ENCODE results near the gene SLX4IP. TPM values are rescaled to one million over a fixed set of nuclear protein-coding genes. Genes with fewer than 3 reads are reported as not detected.
A peak's percentile ranks its signal among the peaks of the same experiment; 100 is the strongest.

The SLX4IP gene
- total RNA-seq, 1 donor from 2014 or later: 2.8 TPM

- no peak for DNase-seq (ENCODE audit: missing footprints)
- no peak for ATAC-seq
- intact Hi-C loops (cut with DNase I): no loop called here
Measured at GRCh38 chr20:10658051-10658823, 223.1 kb downstream of the SLX4IP start.

GRCh38 chr20:10658876-10659632 lies 223.9 kb downstream of the SLX4IP start:
- ATAC-seq (no peak), DNase-seq (ENCODE audit: missing footprints) (no peak)
- intact Hi-C loops (cut with DNase I): no loop called here

- ATAC-seq: no peak
- intact Hi-C loops (cut with DNase I): no loop called here
- DNase-seq (ENCODE audit: missing footprints): no peak
Measured at GRCh38 chr20:10659651-10660601, 224.8 kb downstream of the SLX4IP start.

GRCh38 chr20:10660661-10661060 lies 225.6 kb downstream of the SLX4IP start:
- DNase-seq (ENCODE audit: missing footprints) (no peak), ATAC-seq (no peak)
- intact Hi-C loops (cut with DNase I): no loop called here

GRCh38 chr20:10661261-10661660 lies 226.2 kb downstream of the SLX4IP start:
- ATAC-seq (no peak), DNase-seq (ENCODE audit: missing footprints) (no peak)
- intact Hi-C loops (cut with DNase I): no loop called here

GRCh38 chr20:10662151-10662550 lies 227.0 kb downstream of the SLX4IP start:
- DNase-seq (ENCODE audit: missing footprints) (no peak), ATAC-seq (no peak)
- intact Hi-C loops (cut with DNase I): no loop called here

GRCh38 chr20:10662661-10663458 lies 227.8 kb downstream of the SLX4IP start:
- intact Hi-C loops (cut with DNase I): no loop called here
- ATAC-seq: no peak
- no peak for DNase-seq (ENCODE audit: missing footprints)

- intact Hi-C loops (cut with DNase I): no loop called here
- DNase-seq (ENCODE audit: missing footprints): no peak
- ATAC-seq: no peak
Measured at GRCh38 chr20:10663756-10664155, 228.7 kb downstream of the SLX4IP start.

- DNase-seq (ENCODE audit: missing footprints) (no peak), ATAC-seq (no peak)
- intact Hi-C loops (cut with DNase I): no loop called here
Measured at GRCh38 chr20:10665027-10665561, 230.0 kb downstream of the SLX4IP start.

GRCh38 chr20:10665791-10666190 lies 230.7 kb downstream of the SLX4IP start:
- DNase-seq (ENCODE audit: missing footprints) (no peak), ATAC-seq (peak; percentile 35)
- intact Hi-C loops (cut with DNase I): no loop called here

- DNase-seq (ENCODE audit: missing footprints) (no peak), ATAC-seq (no peak)
- intact Hi-C loops (cut with DNase I): no loop called here
Measured at GRCh38 chr20:10666221-10667076, 231.3 kb downstream of the SLX4IP start.

GRCh38 chr20:10667077-10667401 lies 231.9 kb downstream of the SLX4IP start:
- peak; percentile 76 for DNase-seq (ENCODE audit: missing footprints)
- no peak for ATAC-seq
- intact Hi-C loops (cut with DNase I): no loop called here

- DNase-seq (ENCODE audit: missing footprints) (no peak), ATAC-seq (no peak)
- intact Hi-C loops (cut with DNase I): no loop called here
Measured at GRCh38 chr20:10667560-10668167, 232.6 kb downstream of the SLX4IP start.

- ATAC-seq (no peak), DNase-seq (ENCODE audit: missing footprints) (no peak)
- intact Hi-C loops (cut with DNase I): no loop called here
Measured at GRCh38 chr20:10668677-10669368, 233.7 kb downstream of the SLX4IP start.

- DNase-seq (ENCODE audit: missing footprints): no peak
- intact Hi-C loops (cut with DNase I): loop anchor here (5.0 to 10.0 kb wide), 4 partner anchors 118 to 292 kb away; no protein-coding TSS in a partner anchor
- no peak for ATAC-seq
Measured at GRCh38 chr20:10669843-10670446, 234.8 kb downstream of the SLX4IP start.
